WTC11 (cell line): ENCODE measurements around the gene TEX10. TPM values are rescaled to one million over a fixed set of nuclear protein-coding genes. Genes with fewer than 3 reads are reported as not detected.

Source experiments
- ATAC-seq: fragments of 200-7000 bp; cut with Tn5 transposase; 2 replicates; pipeline ENCODE4 v1.10.0; 2021; ENCODE audit warnings: mild to moderate bottlenecking, moderate library complexity
- CTCF ChIA-PET: fragments of 300-600 bp; sonication (Branson Sonifier 250); formaldehyde crosslinking; loops from one replicate; lab custom pipeline; 2021; ENCODE audit warnings: antibody characterized with exemption; lab: Charles Lee
- POLR2A ChIA-PET: fragments of 350-600 bp; sonication (Branson Sonifier 250); formaldehyde crosslinking; loops from one replicate; lab custom pipeline; 2021; ENCODE audit warnings: antibody characterized with exemption; lab: Charles Lee
- DNase-seq: peaks from one replicate; pipeline ENCODE4 v3.0.0; 2021; ENCODE audit warnings: low spot score
- H3K27ac Mint-ChIP-seq: 2 replicates; pipeline ENCODE4 v1.8.0; 2021; ENCODE audit warnings: mixed read lengths
- H3K27me3 Mint-ChIP-seq: 2 replicates; pipeline ENCODE4 v1.8.0; 2021; ENCODE audit warnings: low read depth, mild to moderate bottlenecking, moderate library complexity, mixed read lengths
- H3K36me3 Mint-ChIP-seq: 2 replicates; pipeline ENCODE4 v1.8.0; 2021; ENCODE audit warnings: mixed read lengths
- H3K4me1 Mint-ChIP-seq: 2 replicates; pipeline ENCODE4 v1.8.0; 2022; ENCODE audit warnings: mixed read lengths
- H3K4me3 Mint-ChIP-seq: 2 replicates; pipeline ENCODE4 v1.8.0; 2021; ENCODE audit warnings: mild to moderate bottlenecking, moderate library complexity, mixed read lengths
- H3K9me3 Mint-ChIP-seq: 2 replicates; pipeline ENCODE4 v1.8.0; 2021; ENCODE audit warnings: mixed read lengths
- ATF1 ChIP-seq: sonication (generic); formaldehyde crosslinking; IDR thresholded peaks from 2 replicates; pipeline ENCODE4 v1.8.1; 2023; ENCODE audit warnings: mild to moderate bottlenecking, moderate library complexity, missing genetic modification reagents
- ATF2 ChIP-seq: sonication (generic); formaldehyde crosslinking; IDR thresholded peaks from 2 replicates; pipeline ENCODE4 v1.8.1; 2022; ENCODE audit warnings: low read depth, missing genetic modification reagents, borderline replicate concordance
- CDX4 ChIP-seq: fragments of 250-450 bp; sonication (Bioruptor Pico); IDR thresholded peaks from 2 replicates; pipeline ENCODE4 v1.9.0; 2021; ENCODE audit warnings: moderate library complexity, mild to moderate bottlenecking, inconsistent platforms, borderline replicate concordance
- CREB1 ChIP-seq: sonication (generic); formaldehyde crosslinking; IDR thresholded peaks from 2 replicates; pipeline ENCODE4 v1.8.0; 2023; ENCODE audit warnings: mild to moderate bottlenecking, missing genetic modification reagents
- E2F1 ChIP-seq: sonication (generic); formaldehyde crosslinking; IDR thresholded peaks from 2 replicates; pipeline ENCODE4 v1.8.0; 2022; ENCODE audit warnings: mild to moderate bottlenecking, missing genetic modification reagents
- ELF4 ChIP-seq: sonication (generic); formaldehyde crosslinking; IDR thresholded peaks from 2 replicates; pipeline ENCODE4 v1.8.1; 2022; ENCODE audit warnings: low read depth, mild to moderate bottlenecking, moderate library complexity, missing genetic modification reagents
- ETV6 ChIP-seq: sonication (generic); formaldehyde crosslinking; IDR thresholded peaks from 2 replicates; pipeline ENCODE4 v1.8.1; 2022; ENCODE audit warnings: mild to moderate bottlenecking, missing genetic modification reagents
- GTF2I ChIP-seq: fragments of 250-450 bp; sonication (Bioruptor Pico); conservative IDR thresholded peaks from 2 replicates; pipeline ENCODE4 v1.4.0; 2021; ENCODE audit warnings: mild to moderate bottlenecking
- NFATC4 ChIP-seq: fragments of 250-450 bp; sonication (Bioruptor Pico); IDR thresholded peaks from 2 replicates; pipeline ENCODE4 v1.9.0; 2021; ENCODE audit warnings: mild to moderate bottlenecking
- NFYB ChIP-seq: sonication (generic); formaldehyde crosslinking; conservative IDR thresholded peaks from 2 replicates; pipeline ENCODE4 v1.8.0; 2022; ENCODE audit warnings: low read depth, missing genetic modification reagents
- OVOL2 ChIP-seq: fragments of 250-450 bp; sonication (Bioruptor Pico); IDR thresholded peaks from 2 replicates; pipeline ENCODE4 v1.9.0; 2021; ENCODE audit warnings: mild to moderate bottlenecking, borderline replicate concordance
- SMAD3 ChIP-seq: sonication (generic); formaldehyde crosslinking; IDR thresholded peaks from 2 replicates; pipeline ENCODE4 v1.8.0; 2022; ENCODE audit warnings: missing genetic modification reagents, mild to moderate bottlenecking, borderline replicate concordance
- SOX15 ChIP-seq: fragments of 250-450 bp; sonication (Bioruptor Pico); IDR thresholded peaks from 2 replicates; pipeline ENCODE4 v1.9.0; 2021; ENCODE audit warnings: mild to moderate bottlenecking
- SP1 ChIP-seq: sonication (generic); formaldehyde crosslinking; conservative IDR thresholded peaks from 2 replicates; pipeline ENCODE4 v1.8.1; 2022; ENCODE audit warnings: missing genetic modification reagents
- STAT6 ChIP-seq: sonication (generic); formaldehyde crosslinking; conservative IDR thresholded peaks from 2 replicates; pipeline ENCODE4 v1.8.1; 2023; ENCODE audit warnings: mild to moderate bottlenecking, low read depth, missing genetic modification reagents, moderate library complexity
- TP53 ChIP-seq: sonication (generic); formaldehyde crosslinking; IDR thresholded peaks from 2 replicates; pipeline ENCODE4 v1.8.1; 2023; ENCODE audit warnings: mild to moderate bottlenecking, missing genetic modification reagents
- USF1 ChIP-seq: sonication (generic); formaldehyde crosslinking; IDR thresholded peaks from 2 replicates; pipeline ENCODE4 v1.8.0; 2022; ENCODE audit warnings: mild to moderate bottlenecking, missing genetic modification reagents
- ZNF232 ChIP-seq: sonication (generic); formaldehyde crosslinking; IDR thresholded peaks from 2 replicates; pipeline ENCODE4 v1.8.0; 2022; ENCODE audit warnings: mild to moderate bottlenecking, missing genetic modification reagents
- ZNF263 ChIP-seq: sonication (generic); formaldehyde crosslinking; IDR thresholded peaks from 2 replicates; pipeline ENCODE4 v1.8.1; 2022; ENCODE audit warnings: low read depth, mild to moderate bottlenecking, moderate library complexity, missing genetic modification reagents
- ZNF512 ChIP-seq: sonication (generic); formaldehyde crosslinking; IDR thresholded peaks from 2 replicates; pipeline ENCODE4 v1.8.1; 2022; ENCODE audit warnings: missing genetic modification reagents, borderline replicate concordance
- total RNA-seq: library from RNA; stranded (reverse); gene quantifications from 3 replicates; pipeline ENCODE4 v1.2.3, GENCODE V29; 2021
- TF ChIP-seq, protein P1 (sequence below): sonication (generic); formaldehyde crosslinking; IDR thresholded peaks from 2 replicates; pipeline ENCODE4 v1.8.0; 2023; ENCODE audit warnings: missing genetic modification reagents
- TF ChIP-seq, protein P2 (sequence below): fragments of 250-450 bp; sonication (Bioruptor Pico); conservative IDR thresholded peaks from 2 replicates; pipeline ENCODE4 v1.9.0; 2021; ENCODE audit warnings: mild to moderate bottlenecking

TEX10 gene
- total RNA-seq, 1 experiment from 2014 or later, result 64.7 TPM

DNA sequence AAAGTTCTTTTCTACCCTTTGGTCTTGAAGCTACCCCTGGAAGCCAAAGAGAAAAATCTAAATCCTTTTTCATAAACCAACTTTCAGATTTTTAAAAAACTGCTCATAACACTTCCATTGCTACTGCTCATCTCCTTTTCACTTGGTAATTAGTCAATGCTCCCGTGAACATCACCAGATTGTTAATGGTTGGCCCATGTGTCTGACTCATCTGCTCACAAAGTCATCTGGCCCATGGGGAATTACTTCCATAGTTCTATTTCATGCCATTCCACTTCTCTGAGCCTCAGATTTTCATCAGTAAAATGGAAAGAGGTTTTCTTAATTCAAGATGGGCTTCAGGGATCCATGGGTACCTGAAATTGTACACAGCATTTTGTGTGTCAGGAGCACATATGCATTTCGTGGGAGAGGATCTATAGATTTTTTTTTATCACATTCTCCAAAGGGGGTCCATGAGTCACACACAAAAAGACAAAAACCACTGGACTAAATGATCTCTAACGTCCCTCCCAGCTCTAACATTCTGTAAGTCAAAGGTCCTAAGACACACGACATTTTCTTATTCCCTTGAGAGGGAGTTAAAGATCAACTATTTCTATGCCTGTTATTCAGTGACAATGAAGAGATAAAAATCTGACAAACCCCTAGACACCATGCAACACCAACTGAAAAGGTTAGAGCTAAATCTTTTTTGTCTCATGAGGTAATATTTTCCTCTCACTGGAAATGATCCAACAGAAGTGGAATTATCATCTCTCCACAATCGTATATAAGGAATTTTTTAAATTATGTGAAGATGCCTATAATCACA, 75.4 kb downstream of the TEX10 start:
- Mint-ChIP-seq H3K27ac (0 out of 2 replicates have a peak overlapping the region, but pooled peaks have one; percentile 19), H3K36me3 (peaks cover 7% of the 10 kb centered on the region), H3K4me1 (no peaks in the 10 kb centered on the region), H3K4me3 (no peak overlapping the region), H3K27me3 (no peaks in the 10 kb centered on the region), H3K9me3 (no peaks in the 10 kb centered on the region)
- DNase-seq (no peak), ATAC-seq (no peak)
- CTCF ChIA-PET, result interaction anchor here (0.8 kb wide), 1 partner anchor 47 kb away, joined by 3 read pairs; no protein-coding TSS in a partner anchor
- no peak for TF ChIP-seq SOX15 (CRISPR knock-in tag)
- TF ChIP-seq OVOL2 (CRISPR knock-in tag), result no peak
- no peak for TF ChIP-seq ZNF263 (CRISPR knock-in tag)
- no peak for TF ChIP-seq SMAD3 (CRISPR knock-in tag)
- TF ChIP-seq ATF1 (CRISPR knock-in tag), result no peak
- TF ChIP-seq ZNF512 (CRISPR knock-in tag), result no peak
- no peak for TF ChIP-seq CREB1 (CRISPR knock-in tag)
- no peak for TF ChIP-seq STAT6 (CRISPR knock-in tag)
- TF ChIP-seq ATF2 (CRISPR knock-in tag), result no peak
- POLR2A ChIA-PET, result no interaction called here

DNA sequence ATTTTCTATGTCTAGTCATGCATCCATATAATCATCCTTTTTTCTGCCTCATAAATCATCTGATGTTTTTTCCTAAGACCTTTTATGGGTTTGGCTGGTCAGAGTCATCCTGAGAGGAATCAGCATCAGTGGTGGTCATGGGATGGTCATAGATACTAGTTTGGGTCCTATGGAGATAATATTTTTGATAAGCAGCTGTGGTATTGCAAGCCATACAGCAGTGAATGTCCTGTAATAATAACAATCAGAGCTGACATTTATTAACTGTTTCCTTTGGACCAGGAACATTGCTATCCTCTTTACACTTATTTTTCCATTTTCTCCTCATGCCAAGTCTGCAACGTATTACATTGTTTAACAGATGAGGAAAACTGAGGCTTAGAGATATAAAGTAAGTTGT, 83.1 kb downstream of the TEX10 start:
- peaks cover 9% of the 10 kb centered on the region for H3K36me3 Mint-ChIP-seq
- no peaks in the 10 kb centered on the region for H3K27me3 Mint-ChIP-seq
- no peaks in the 10 kb centered on the region for H3K9me3 Mint-ChIP-seq
- no peak for DNase-seq
- POLR2A ChIA-PET, result no interaction called here
- no peak for ATAC-seq
- CTCF ChIA-PET, result no interaction called here
- H3K4me3 Mint-ChIP-seq, result no peak overlapping the region
- H3K4me1 Mint-ChIP-seq, result peaks cover 13% of the 10 kb centered on the region
- no peak overlapping the region for H3K27ac Mint-ChIP-seq
- TF ChIP-seq GTF2I (CRISPR knock-in tag) (no peak), CDX4 (CRISPR knock-in tag) (no peak), OVOL2 (CRISPR knock-in tag) (no peak), TP53 (CRISPR knock-in tag) (no peak), ZNF232 (CRISPR knock-in tag) (no peak), E2F1 (no peak), ELF4 (no peak), USF1 (CRISPR knock-in tag) (no peak), ETV6 (no peak), SP1 (CRISPR knock-in tag) (no peak), SOX15 (CRISPR knock-in tag) (no peak), NFATC4 (no peak), NFYB (CRISPR knock-in tag) (no peak)
- TF ChIP-seq, protein P1, sequence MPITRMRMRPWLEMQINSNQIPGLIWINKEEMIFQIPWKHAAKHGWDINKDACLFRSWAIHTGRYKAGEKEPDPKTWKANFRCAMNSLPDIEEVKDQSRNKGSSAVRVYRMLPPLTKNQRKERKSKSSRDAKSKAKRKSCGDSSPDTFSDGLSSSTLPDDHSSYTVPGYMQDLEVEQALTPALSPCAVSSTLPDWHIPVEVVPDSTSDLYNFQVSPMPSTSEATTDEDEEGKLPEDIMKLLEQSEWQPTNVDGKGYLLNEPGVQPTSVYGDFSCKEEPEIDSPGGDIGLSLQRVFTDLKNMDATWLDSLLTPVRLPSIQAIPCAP, result no peak
- TF ChIP-seq, protein P2, sequence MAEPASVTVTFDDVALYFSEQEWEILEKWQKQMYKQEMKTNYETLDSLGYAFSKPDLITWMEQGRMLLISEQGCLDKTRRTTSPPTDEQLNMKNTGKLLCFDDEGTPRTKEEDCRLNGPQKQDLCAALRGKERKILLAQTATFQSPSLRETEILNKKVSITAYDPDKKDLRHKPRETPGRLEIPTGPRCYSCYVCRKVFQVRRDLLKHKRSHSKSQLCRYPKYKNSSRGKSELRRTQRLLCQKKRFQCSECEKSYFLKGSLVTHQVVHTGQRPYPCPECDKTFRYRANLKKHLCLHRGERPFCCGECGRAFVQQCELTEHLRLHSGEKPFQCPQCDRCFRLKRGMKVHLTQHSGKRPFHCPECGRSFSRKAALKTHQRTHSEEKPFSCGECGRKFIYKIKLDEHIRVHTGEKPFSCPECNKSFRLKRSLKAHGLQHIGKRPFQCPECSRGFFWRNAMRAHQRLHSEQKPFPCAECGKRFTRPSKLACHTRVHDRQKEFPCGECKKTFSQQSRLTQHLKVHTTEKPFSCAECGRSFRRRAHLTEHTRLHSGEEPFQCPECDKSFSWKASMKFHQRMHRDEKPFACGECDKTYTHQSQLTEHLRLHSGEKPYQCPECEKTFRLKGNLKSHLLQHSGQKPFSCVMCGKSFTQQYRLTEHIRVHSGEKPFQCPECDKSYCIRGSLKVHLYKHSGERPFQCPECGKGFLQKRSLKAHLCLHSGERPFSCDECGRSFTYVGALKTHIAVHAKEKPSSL, result no peak
